Measurements from ENCODE around the gene RPTOR.

The RPTOR gene

DNA sequence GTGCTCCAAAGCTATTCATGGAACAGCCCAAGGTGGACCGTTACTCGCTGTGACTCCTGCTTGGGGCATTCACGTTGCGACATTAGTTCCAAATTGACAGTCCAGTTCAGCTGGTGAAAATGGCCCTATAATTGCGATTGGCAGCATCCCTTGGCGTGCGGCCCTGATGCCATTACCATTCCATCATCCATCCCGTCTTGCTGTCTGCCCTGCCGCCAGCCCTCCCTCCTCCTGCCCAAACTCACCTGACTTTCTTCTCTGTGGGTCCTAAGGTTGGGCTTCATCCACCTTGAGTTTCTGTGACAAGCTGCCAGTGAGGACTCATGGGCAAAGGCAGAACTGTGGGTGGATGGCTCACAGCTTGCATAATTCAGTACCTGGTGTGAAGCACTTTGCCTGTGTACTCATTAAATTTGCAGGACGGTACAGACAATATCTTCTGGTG, 104.6 kb downstream of the RPTOR start:
- ATAC-seq: no peak
- TF ChIP-seq, protein P1, sequence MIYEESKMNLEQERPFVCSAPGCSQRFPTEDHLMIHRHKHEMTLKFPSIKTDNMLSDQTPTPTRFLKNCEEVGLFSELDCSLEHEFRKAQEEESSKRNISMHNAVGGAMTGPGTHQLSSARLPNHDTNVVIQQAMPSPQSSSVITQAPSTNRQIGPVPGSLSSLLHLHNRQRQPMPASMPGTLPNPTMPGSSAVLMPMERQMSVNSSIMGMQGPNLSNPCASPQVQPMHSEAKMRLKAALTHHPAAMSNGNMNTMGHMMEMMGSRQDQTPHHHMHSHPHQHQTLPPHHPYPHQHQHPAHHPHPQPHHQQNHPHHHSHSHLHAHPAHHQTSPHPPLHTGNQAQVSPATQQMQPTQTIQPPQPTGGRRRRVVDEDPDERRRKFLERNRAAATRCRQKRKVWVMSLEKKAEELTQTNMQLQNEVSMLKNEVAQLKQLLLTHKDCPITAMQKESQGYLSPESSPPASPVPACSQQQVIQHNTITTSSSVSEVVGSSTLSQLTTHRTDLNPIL (CRISPR knock-in tag; IDR thresholded peaks at IDR 0.05; ENCODE audit: low read depth): no peak
- no peak for TF ChIP-seq GLIS3 (CRISPR knock-in tag; IDR thresholded peaks at IDR 0.05)
- TF ChIP-seq ESRRG (CRISPR knock-in tag; IDR thresholded peaks at IDR 0.05): no peak
- TF ChIP-seq, protein P2, sequence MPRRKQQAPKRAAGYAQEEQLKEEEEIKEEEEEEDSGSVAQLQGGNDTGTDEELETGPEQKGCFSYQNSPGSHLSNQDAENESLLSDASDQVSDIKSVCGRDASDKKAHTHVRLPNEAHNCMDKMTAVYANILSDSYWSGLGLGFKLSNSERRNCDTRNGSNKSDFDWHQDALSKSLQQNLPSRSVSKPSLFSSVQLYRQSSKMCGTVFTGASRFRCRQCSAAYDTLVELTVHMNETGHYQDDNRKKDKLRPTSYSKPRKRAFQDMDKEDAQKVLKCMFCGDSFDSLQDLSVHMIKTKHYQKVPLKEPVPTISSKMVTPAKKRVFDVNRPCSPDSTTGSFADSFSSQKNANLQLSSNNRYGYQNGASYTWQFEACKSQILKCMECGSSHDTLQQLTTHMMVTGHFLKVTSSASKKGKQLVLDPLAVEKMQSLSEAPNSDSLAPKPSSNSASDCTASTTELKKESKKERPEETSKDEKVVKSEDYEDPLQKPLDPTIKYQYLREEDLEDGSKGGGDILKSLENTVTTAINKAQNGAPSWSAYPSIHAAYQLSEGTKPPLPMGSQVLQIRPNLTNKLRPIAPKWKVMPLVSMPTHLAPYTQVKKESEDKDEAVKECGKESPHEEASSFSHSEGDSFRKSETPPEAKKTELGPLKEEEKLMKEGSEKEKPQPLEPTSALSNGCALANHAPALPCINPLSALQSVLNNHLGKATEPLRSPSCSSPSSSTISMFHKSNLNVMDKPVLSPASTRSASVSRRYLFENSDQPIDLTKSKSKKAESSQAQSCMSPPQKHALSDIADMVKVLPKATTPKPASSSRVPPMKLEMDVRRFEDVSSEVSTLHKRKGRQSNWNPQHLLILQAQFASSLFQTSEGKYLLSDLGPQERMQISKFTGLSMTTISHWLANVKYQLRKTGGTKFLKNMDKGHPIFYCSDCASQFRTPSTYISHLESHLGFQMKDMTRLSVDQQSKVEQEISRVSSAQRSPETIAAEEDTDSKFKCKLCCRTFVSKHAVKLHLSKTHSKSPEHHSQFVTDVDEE (CRISPR knock-in tag; IDR thresholded peaks at IDR 0.05): no peak
- TF ChIP-seq ZC3H10 (CRISPR knock-in tag; IDR thresholded peaks at IDR 0.05): no peak
- TF ChIP-seq, protein P3, sequence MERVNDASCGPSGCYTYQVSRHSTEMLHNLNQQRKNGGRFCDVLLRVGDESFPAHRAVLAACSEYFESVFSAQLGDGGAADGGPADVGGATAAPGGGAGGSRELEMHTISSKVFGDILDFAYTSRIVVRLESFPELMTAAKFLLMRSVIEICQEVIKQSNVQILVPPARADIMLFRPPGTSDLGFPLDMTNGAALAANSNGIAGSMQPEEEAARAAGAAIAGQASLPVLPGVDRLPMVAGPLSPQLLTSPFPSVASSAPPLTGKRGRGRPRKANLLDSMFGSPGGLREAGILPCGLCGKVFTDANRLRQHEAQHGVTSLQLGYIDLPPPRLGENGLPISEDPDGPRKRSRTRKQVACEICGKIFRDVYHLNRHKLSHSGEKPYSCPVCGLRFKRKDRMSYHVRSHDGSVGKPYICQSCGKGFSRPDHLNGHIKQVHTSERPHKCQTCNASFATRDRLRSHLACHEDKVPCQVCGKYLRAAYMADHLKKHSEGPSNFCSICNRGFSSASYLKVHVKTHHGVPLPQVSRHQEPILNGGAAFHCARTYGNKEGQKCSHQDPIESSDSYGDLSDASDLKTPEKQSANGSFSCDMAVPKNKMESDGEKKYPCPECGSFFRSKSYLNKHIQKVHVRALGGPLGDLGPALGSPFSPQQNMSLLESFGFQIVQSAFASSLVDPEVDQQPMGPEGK (CRISPR knock-in tag; IDR thresholded peaks at IDR 0.05; ENCODE audit: borderline replicate concordance): no peak
- TF ChIP-seq TOX (CRISPR knock-in tag; IDR thresholded peaks at IDR 0.05; ENCODE audit: borderline replicate concordance): no peak
- TF ChIP-seq, protein P4, sequence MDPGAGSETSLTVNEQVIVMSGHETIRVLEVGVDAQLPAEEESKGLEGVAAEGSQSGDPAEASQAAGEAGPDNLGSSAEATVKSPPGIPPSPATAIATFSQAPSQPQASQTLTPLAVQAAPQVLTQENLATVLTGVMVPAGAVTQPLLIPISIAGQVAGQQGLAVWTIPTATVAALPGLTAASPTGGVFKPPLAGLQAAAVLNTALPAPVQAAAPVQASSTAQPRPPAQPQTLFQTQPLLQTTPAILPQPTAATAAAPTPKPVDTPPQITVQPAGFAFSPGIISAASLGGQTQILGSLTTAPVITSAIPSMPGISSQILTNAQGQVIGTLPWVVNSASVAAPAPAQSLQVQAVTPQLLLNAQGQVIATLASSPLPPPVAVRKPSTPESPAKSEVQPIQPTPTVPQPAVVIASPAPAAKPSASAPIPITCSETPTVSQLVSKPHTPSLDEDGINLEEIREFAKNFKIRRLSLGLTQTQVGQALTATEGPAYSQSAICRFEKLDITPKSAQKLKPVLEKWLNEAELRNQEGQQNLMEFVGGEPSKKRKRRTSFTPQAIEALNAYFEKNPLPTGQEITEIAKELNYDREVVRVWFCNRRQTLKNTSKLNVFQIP (CRISPR knock-in tag; IDR thresholded peaks at IDR 0.05; ENCODE audit: borderline replicate concordance, low read depth): no peak
- no peak for TF ChIP-seq OSR1 (CRISPR knock-in tag; IDR thresholded peaks at IDR 0.05)
- TF ChIP-seq ISL1 (CRISPR knock-in tag; IDR thresholded peaks at IDR 0.05): no peak
- no peak for TF ChIP-seq CSDC2 (CRISPR knock-in tag; IDR thresholded peaks at IDR 0.05)
- no peak for TF ChIP-seq PPARA (CRISPR knock-in tag; IDR thresholded peaks at IDR 0.05; ENCODE audit: borderline replicate concordance)
- no peak for TF ChIP-seq ZFP30 (CRISPR knock-in tag; IDR thresholded peaks at IDR 0.05)

DNA sequence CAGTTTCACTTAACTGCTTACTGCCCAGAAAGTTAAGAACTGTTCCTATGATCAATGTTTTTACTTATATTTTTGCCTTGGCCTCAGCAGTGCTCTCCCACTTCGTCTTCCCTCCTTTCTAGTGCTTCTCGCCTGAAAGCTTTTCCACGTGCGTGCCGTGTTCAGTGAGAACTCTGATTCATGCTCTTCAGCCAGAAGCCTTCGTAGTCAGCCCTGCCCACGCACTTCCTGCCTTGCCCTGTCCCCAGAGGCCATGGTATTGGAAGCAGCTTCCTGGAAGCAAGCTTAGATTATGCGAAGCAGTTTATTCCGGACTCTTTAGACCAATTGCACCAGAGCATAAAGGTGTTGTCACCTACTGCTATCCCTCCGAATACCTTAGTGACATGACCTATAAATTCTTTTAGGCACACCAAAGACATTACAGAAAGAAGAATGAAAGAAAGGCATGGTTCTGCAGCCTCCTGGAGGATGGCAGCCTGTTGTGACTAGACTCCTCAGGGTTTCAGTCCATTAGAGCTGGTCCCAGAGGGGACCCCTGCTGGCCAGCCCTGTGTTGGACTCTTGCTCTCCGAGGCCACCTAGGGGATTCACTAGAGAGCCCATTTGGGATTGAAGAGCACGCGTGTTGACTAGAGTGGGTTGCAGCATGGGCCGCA, 105.2 kb downstream of the RPTOR start:
- TF ChIP-seq ZNF565 (CRISPR knock-in tag; conservative IDR thresholded peaks at IDR 0.05; ENCODE audit: low read depth) (no peak), ZNF8 (CRISPR knock-in tag; IDR thresholded peaks at IDR 0.05) (no peak), ESRRG (CRISPR knock-in tag; IDR thresholded peaks at IDR 0.05) (no peak), ZFP30 (CRISPR knock-in tag; IDR thresholded peaks at IDR 0.05) (no peak), ZNF70 (CRISPR knock-in tag; IDR thresholded peaks at IDR 0.05) (no peak)
- TF ChIP-seq, protein P5, sequence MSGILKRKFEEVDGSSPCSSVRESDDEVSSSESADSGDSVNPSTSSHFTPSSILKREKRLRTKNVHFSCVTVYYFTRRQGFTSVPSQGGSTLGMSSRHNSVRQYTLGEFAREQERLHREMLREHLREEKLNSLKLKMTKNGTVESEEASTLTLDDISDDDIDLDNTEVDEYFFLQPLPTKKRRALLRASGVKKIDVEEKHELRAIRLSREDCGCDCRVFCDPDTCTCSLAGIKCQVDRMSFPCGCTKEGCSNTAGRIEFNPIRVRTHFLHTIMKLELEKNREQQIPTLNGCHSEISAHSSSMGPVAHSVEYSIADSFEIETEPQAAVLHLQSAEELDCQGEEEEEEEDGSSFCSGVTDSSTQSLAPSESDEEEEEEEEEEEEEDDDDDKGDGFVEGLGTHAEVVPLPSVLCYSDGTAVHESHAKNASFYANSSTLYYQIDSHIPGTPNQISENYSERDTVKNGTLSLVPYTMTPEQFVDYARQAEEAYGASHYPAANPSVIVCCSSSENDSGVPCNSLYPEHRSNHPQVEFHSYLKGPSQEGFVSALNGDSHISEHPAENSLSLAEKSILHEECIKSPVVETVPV (CRISPR knock-in tag; IDR thresholded peaks at IDR 0.05): no peak
- ATAC-seq: peak; percentile 93

DNA sequence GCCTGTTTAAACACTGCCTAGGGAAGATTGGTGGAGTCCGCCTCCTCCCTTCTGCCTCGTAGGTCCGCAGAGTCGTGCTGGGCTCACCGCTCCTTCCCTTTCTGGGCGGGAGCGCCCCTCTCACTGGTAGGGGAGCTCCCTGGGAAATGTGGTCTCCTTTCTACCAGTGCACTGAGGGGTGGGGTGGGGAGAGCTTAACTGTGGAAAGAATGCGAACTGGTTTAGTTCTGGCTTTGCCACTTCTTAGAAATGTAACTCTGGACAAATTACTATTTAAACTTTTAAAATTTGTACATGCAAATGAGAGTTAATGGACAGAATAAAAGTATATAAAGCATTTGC, 105.7 kb downstream of the RPTOR start:
- peak; percentile 16; the same call in 2 of the 3 replicates for ATAC-seq
- TF ChIP-seq, protein P2 (CRISPR knock-in tag; IDR thresholded peaks at IDR 0.05): no peak
- no peak for TF ChIP-seq CSDC2 (CRISPR knock-in tag; IDR thresholded peaks at IDR 0.05)
- no peak for TF ChIP-seq ISL1 (CRISPR knock-in tag; IDR thresholded peaks at IDR 0.05)
- TF ChIP-seq RARB (CRISPR knock-in tag; IDR thresholded peaks at IDR 0.05): no peak
- TF ChIP-seq ARNTL (CRISPR knock-in tag; IDR thresholded peaks at IDR 0.05; ENCODE audit: borderline replicate concordance, low read depth): no peak
- TF ChIP-seq OSR1 (CRISPR knock-in tag; IDR thresholded peaks at IDR 0.05): no peak
- TF ChIP-seq, protein P5 (CRISPR knock-in tag; IDR thresholded peaks at IDR 0.05): no peak
- no peak for TF ChIP-seq BACH2 (CRISPR knock-in tag; IDR thresholded peaks at IDR 0.05; ENCODE audit: borderline replicate concordance)
- TF ChIP-seq ZFP30 (CRISPR knock-in tag; IDR thresholded peaks at IDR 0.05): no peak
- TF ChIP-seq SNAI2 (CRISPR knock-in tag; IDR thresholded peaks at IDR 0.05): no peak
- TF ChIP-seq, protein P3 (CRISPR knock-in tag; IDR thresholded peaks at IDR 0.05; ENCODE audit: borderline replicate concordance): no peak
- no peak for TF ChIP-seq ZNF8 (CRISPR knock-in tag; IDR thresholded peaks at IDR 0.05)

Data from SK-N-SH treated with all-trans-retinoic acid at 6 μM for 48 hours (cell line).